IPS DF 6.9 (cell line): ENCODE results near the gene NGEF.

Source experiments
- DNase-seq: peaks from one replicate; pipeline ENCODE4 v3.0.0-alpha.2; 2013; ENCODE audit warnings: low read depth, low spot score
- H3K27ac ChIP-seq: one replicate; pipeline ENCODE4 v1.5.1; 2013; ENCODE audit warnings: low read length, control low read depth
- H3K27me3 ChIP-seq: 2 replicates; pipeline ENCODE4 v1.6.1; 2013; ENCODE audit warnings: mild to moderate bottlenecking, low read length; ENCODE audit not compliant: control insufficient read depth, insufficient read depth
- H3K36me3 ChIP-seq: 2 replicates; pipeline ENCODE4 v1.6.1; 2013; ENCODE audit warnings: low read length; ENCODE audit not compliant: control insufficient read depth, insufficient read depth
- H3K4me1 ChIP-seq: 2 replicates; pipeline ENCODE4 v1.6.1; 2013; ENCODE audit warnings: low read length; ENCODE audit not compliant: control insufficient read depth, insufficient read depth
- H3K4me3 ChIP-seq: 2 replicates; pipeline ENCODE4 v1.5.1; 2013; ENCODE audit warnings: mild to moderate bottlenecking, low read length
- H3K9me3 ChIP-seq: 2 replicates; pipeline ENCODE4 v1.6.1; 2013; ENCODE audit warnings: low read length, inconsistent platforms; ENCODE audit not compliant: control insufficient read depth, insufficient read depth
- WGBS: extraction: QIAGEN DNeasy Blood & Tissue Kit; methylation state at CpG from one replicate; pipeline ENCODE4 v1.1.7; 2013; ENCODE audit warnings: mixed read lengths, missing lambda C conversion rate; ENCODE audit not compliant: insufficient read length, insufficient coverage; 5-methylcytosine and 5-hydroxymethylcytosine counted together

NGEF gene

DNA sequence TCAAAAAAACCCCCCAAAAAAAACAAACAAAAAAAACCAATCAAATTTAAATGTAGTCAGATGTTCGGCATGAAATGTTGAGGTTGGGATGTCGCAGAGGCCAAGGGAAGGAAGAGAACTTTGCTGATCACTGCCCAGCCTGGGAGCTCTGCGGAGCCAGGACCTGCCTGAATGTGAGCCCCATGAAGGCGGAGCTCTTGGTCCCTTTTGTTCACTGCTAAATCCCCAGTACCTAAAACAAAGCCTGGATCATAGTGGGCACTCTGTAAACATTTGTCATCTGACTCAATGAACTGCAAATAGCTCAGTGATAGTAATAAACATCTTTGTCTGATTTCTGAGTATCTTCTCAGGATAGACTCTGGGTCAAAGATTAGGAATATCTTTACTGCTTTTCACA, 64.0 kb downstream of the NGEF start:
- no peaks in the 10 kb centered on the region for H3K9me3 ChIP-seq
- no peak for DNase-seq
- no peak overlapping the region for H3K27ac ChIP-seq
- H3K4me1 ChIP-seq = no peaks in the 10 kb centered on the region
- no peaks in the 10 kb centered on the region for H3K36me3 ChIP-seq
- WGBS = no CpG with 5 or more reads among the region's 4 CpGs
- no peak overlapping the region for H3K4me3 ChIP-seq
- H3K27me3 ChIP-seq = no peaks in the 10 kb centered on the region

DNA sequence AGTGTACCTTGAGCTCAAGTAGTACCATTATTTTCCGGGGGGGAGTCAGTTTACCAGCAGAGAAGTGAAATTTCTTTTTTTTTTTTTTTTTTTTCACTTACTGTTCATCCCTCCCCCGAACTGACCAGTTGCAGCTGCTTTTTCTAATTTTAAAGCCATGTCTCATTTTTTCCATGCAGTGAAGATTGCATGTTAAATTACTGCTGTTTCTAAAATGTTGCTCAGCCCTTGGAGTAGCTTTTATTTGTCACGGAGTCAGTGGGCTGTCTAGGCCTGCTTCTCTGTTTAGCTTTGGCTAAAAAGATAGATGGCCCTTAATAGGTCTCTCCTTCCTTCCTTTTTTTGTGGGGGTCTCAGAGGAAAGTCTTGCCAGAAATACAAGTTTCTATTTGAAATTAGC, 70.2 kb downstream of the NGEF start:
- H3K4me1 ChIP-seq = no peaks in the 10 kb centered on the region
- no peak overlapping the region for H3K4me3 ChIP-seq
- no peak overlapping the region for H3K27ac ChIP-seq
- DNase-seq = no peak
- H3K27me3 ChIP-seq = no peaks in the 10 kb centered on the region
- H3K36me3 ChIP-seq = no peaks in the 10 kb centered on the region
- no peaks in the 10 kb centered on the region for H3K9me3 ChIP-seq
- WGBS = no CpG with 5 or more reads among the region's 3 CpGs

DNA sequence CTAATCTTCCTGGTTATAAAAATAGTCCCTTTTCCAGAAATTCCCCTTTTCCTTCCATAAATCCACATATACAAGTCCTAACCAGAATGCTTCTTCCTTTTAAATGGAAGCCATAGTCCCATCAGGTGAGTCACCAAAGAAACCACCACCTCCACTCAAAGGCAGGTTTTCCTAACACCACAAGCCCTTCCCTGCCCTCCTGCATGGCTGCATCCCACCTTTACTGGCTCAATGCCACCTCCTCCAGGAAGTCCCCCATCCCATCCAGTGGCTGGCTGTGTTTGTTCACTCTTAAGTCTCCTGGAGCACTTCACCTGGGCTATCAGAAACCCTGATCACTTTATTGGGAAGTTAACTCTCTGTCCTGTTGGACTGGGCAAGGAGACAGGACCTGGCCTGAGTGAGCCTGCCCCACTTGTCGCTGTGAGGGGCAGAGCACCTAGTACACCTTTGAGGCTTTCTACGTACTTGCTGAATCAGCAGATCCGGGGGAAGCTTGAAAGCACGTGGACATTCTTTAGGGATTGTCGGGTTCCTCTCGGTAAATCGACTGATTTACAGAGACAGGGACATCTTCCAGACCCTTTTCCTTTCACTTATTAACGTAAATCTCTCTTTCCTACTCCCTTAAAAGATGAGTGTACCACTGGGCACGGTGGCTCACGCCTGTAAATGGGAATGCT, 71.0 kb downstream of the NGEF start:
- Histone ChIP-seq H3K36me3 (no peaks in the 10 kb centered on the region), H3K27ac (no peak overlapping the region), H3K27me3 (no peaks in the 10 kb centered on the region), H3K4me1 (no peaks in the 10 kb centered on the region), H3K9me3 (no peaks in the 10 kb centered on the region), H3K4me3 (no peak overlapping the region)
- no peak for DNase-seq
- no CpG with 5 or more reads among the region's 10 CpGs for WGBS

DNA sequence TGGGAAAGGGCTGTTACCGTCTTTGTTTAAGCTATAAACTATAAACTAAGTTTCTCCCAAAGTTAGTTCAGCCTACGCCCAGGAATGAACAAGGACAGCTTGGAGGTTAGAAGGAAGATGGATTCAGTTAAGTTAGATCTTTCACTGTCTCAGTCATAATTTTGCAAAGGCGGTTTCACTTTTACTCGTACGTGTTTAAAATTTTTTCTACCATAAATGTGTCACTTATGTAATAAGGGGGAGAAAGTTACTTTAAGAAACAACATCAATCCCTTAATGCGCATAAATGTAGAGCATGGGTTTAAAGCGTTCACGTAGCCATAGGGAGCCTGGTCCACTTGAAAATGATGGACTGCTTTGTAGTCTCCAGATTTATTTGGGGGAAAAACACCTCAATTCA, 71.7 kb downstream of the NGEF start:
- Histone ChIP-seq H3K9me3 (no peaks in the 10 kb centered on the region), H3K27me3 (no peaks in the 10 kb centered on the region), H3K27ac (no peak overlapping the region), H3K4me3 (no peak overlapping the region), H3K4me1 (no peaks in the 10 kb centered on the region), H3K36me3 (no peaks in the 10 kb centered on the region)
- no CpG with 5 or more reads among the region's 8 CpGs for WGBS
- DNase-seq = no peak

DNA sequence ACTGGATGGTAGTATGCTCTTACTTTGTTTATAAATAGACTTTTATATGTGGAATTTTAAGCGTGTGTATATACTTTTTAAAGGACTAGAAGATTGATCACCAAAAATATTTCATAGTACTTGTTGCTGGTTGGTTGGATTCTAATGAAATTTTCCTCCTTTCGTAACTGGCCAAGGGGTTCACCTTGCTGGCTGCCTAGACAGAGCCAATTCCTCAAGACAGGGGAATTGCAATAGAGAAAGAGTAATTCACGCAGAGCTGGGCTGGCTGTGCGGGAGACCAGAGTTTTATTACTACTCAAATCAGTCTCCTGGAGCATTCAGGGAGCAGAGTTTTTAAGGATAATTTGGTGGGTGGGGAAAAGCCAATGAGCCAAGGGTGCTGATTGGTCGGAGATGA, 72.3 kb downstream of the NGEF start:
- no peaks in the 10 kb centered on the region for H3K4me1 ChIP-seq
- WGBS = no CpG with 5 or more reads among the region's 5 CpGs

DNA sequence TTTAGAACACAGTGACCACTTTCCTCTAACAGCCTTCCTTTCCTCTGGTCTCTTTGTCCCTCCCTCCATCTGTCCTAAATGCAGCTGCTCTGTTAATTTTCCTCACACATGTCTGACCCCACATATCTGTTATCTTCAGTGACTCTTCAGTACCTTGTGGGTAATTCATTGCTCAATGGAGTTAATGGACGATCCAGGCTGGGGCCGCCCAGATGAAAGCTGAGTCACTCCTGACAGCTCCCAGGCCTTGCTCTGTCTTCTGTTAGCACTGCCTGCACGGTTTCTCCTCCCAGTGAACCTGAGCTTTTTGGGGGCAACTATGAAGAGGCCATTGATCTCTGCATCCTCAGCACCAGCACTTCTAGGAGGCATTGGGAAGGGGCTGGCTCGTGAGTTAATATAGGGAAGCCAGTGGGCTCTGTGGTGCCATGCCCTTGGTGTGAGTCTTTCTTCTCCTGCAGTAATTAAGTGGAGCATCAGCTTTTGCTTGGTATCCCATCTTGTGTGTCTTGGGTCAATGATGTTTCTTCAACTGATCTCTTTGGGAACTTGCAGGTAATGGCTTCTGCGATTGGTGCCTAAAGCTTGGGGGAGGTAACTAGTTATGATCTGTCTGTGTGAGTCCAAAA, 75.7 kb downstream of the NGEF start:
- no peaks in the 10 kb centered on the region for H3K4me1 ChIP-seq
- H3K27ac ChIP-seq = no peak overlapping the region
- H3K27me3 ChIP-seq = no peaks in the 10 kb centered on the region
- H3K4me3 ChIP-seq = no peak overlapping the region
- H3K36me3 ChIP-seq = no peaks in the 10 kb centered on the region
- no peak for DNase-seq
- no CpG with 5 or more reads among the region's 5 CpGs for WGBS
- H3K9me3 ChIP-seq = no peaks in the 10 kb centered on the region

More for the DNA sequence above, 72.3 kb downstream of the NGEF start:
- no peak overlapping the region for H3K4me3 ChIP-seq
- H3K9me3 ChIP-seq = no peaks in the 10 kb centered on the region
- H3K27ac ChIP-seq = no peak overlapping the region
- H3K36me3 ChIP-seq = no peaks in the 10 kb centered on the region
- DNase-seq = no peak
- H3K27me3 ChIP-seq = no peaks in the 10 kb centered on the region

DNA sequence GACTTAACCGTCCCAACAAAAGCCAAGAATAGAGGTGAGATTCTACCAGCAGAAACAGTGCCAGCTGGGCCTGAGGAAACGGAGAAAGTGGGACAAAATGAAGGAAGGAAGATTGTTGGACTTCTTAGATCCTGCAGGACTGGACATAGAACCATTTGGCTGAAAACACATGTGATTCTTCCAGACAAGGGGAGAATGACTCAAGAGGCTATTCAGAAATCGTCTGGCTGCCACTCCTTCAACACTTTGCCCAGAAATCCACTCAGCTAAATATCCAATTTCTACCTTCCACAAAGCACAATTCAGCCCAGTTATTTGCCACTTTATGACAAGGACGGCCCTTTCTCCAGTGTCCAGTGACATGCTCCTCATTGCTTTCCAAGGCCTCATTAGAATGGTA, 81.4 kb downstream of the NGEF start:
- no peaks in the 10 kb centered on the region for H3K36me3 ChIP-seq
- peaks cover 23% of the 10 kb centered on the region for H3K27me3 ChIP-seq
- H3K27ac ChIP-seq = no peak overlapping the region
- H3K9me3 ChIP-seq = no peaks in the 10 kb centered on the region
- WGBS = no CpG with 5 or more reads among the region's 4 CpGs
- no peak for DNase-seq
- no peak overlapping the region for H3K4me3 ChIP-seq
- H3K4me1 ChIP-seq = no peaks in the 10 kb centered on the region; the same call in 1 of the 2 replicates

DNA sequence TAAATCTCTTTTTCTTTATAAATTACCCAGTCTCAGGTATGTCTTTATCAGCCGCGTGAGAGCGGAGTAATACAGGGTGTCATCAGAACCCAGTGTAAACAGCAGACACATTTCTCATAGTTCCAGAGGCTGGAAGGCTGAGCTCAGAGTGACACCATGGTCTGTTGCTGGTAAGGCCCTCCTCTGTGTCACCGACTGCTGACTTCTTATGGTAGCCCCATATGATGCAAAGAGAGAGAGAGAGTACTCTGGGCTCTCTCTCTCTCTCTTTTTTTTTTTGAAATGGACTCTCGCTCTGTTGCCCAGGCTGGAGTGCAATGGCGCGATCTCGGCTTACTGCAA, 83.0 kb downstream of the NGEF start:
- Histone ChIP-seq H3K9me3 (no peaks in the 10 kb centered on the region), H3K36me3 (no peaks in the 10 kb centered on the region), H3K4me3 (no peak overlapping the region), H3K27ac (no peak overlapping the region), H3K27me3 (peaks cover 34% of the 10 kb centered on the region), H3K4me1 (no peaks in the 10 kb centered on the region; the same call in 1 of the 2 replicates)
- DNase-seq = no peak
- no CpG with 5 or more reads among the region's 8 CpGs for WGBS

DNA sequence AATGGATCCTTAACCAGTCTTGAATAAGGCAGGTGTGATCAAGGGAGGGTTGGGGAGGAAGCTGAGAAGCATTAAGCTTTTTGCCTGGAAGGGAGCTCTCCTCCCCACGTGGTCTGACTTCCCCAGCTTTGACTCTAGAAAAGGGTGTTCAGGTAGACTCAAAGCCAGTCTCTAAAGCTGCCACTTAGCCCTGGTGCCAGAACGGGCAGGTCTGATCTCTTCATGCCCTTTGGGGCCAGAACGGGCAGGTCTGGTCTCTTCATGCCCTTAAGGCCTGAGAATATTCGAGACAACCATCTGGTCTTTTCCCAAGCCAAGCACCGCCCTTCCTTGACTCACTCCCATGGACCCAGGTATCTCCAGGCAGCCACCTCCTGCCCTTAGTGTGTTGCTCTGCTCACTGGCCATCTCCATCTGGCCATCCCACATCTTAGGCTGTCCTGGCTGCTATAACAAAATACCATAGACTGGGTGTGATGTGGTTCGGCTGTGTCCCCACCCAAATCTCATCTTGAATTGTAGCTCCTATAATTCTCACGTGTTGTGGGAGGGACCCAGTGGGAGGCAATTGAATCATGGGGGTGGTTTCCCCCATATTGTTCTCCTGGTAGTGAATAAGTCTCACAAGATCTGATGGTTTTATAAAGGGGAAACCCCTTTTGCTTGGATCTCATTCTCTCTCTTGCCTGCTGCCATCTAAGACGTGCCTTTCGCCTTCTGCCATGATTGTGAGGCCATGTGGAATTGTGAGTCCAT, 83.6 kb downstream of the NGEF start:
- no peaks in the 10 kb centered on the region for H3K36me3 ChIP-seq
- peaks cover 35% of the 10 kb centered on the region for H3K27me3 ChIP-seq
- WGBS = no CpG with 5 or more reads among the region's 9 CpGs
- H3K9me3 ChIP-seq = no peaks in the 10 kb centered on the region
- no peaks in the 10 kb centered on the region; the same call in 1 of the 2 replicates for H3K4me1 ChIP-seq
- H3K27ac ChIP-seq = no peak overlapping the region
- no peak for DNase-seq
- H3K4me3 ChIP-seq = no peak overlapping the region

DNA sequence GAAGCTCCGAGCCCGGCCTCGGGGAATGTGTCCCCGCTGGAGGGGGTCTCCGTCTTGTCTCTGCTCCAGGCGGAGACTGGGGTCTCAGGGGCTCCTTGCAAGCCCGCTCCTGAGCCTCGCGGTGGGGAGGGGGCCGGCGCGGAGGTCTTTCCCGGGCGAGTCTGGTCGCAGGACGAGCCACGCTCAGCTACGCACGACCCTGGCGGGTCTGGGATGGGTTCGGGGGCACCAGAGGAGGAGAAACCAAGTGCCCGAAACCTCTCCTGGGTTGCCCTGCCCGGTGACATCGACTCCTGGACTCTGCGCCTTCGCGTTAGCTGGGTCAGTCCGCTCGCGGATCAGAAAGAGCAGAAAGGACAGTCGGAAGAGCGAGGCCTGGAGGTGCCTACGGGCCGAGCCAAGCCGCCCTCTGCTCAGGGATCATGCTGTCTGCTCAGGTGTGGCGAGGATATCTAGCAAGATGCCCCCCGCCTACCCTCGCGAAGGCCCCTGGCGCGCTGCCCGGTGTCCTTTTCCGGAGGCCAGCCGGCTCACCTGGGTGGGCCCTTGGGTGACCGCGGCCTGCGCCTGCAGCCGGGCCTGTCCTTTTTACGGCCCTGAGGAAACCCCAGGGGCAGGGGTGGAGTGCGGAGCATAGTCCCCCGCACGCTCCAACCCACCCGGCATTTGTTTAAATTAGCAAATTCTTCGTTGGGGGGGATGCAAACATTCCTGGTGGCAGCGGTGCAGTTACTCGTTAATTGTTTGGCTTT, 84.3 kb downstream of the NGEF start:
- no peaks in the 10 kb centered on the region for H3K9me3 ChIP-seq
- H3K36me3 ChIP-seq = no peaks in the 10 kb centered on the region
- DNase-seq = no peak
- peak overlapping the region; percentile 38; the same call in 1 of the 2 replicates for H3K4me3 ChIP-seq
- H3K4me1 ChIP-seq = no peaks in the 10 kb centered on the region; the same call in 1 of the 2 replicates
- WGBS = no CpG with 5 or more reads among the region's 56 CpGs
- H3K27ac ChIP-seq = no peak overlapping the region
- peaks cover 35% of the 10 kb centered on the region for H3K27me3 ChIP-seq
